H9 (cell line): ENCODE results near the gene RAB26. TPM values are rescaled to one million over a fixed set of nuclear protein-coding genes. Genes with fewer than 3 reads are reported as not detected.

Experiments
- DNase-seq: peaks from one replicate; pipeline ENCODE4 v3.0.0-alpha.2; 2017
- H2AFZ ChIP-seq: one replicate; pipeline ENCODE4 v1.6.1; 2013; ENCODE audit warnings: mild to moderate bottlenecking, low read length, control low read depth, moderate library complexity
- H2AK5ac ChIP-seq: 2 replicates; pipeline ENCODE4 v1.6.1; 2013; ENCODE audit warnings: low read length, control low read depth, mixed read lengths; ENCODE audit not compliant: insufficient read length
- H2BK120ac ChIP-seq: one replicate; pipeline ENCODE4 v1.6.1; 2013; ENCODE audit warnings: low read depth, mild to moderate bottlenecking, low read length, control low read depth, inconsistent platforms; ENCODE audit not compliant: poor library complexity, severe bottlenecking
- H2BK12ac ChIP-seq: 2 replicates; pipeline ENCODE4 v1.6.1; 2013; ENCODE audit warnings: low read length, control low read depth, mixed read lengths, low read depth; ENCODE audit not compliant: insufficient read length
- H2BK15ac ChIP-seq: 2 replicates; pipeline ENCODE4 v1.6.1; 2013; ENCODE audit warnings: low read depth, low read length, control low read depth
- H2BK20ac ChIP-seq: one replicate; pipeline ENCODE4 v1.6.1; 2013; ENCODE audit warnings: low read depth, mild to moderate bottlenecking, low read length, control low read depth, inconsistent platforms; ENCODE audit not compliant: poor library complexity, severe bottlenecking
- H2BK5ac ChIP-seq: 2 replicates; pipeline ENCODE4 v1.6.1; 2013; ENCODE audit warnings: low read length, control low read depth, mixed read lengths; ENCODE audit not compliant: insufficient read length
- H3K14ac ChIP-seq: 2 replicates; pipeline ENCODE4 v1.6.1; 2013; ENCODE audit warnings: low read length, control low read depth; ENCODE audit not compliant: insufficient read depth
- H3K18ac ChIP-seq: 2 replicates; pipeline ENCODE4 v1.6.1; 2013; ENCODE audit warnings: low read depth, mild to moderate bottlenecking, mixed read lengths, low read length, control low read depth; ENCODE audit not compliant: insufficient read length
- H3K23ac ChIP-seq: 2 replicates; pipeline ENCODE4 v1.6.1; 2013; ENCODE audit warnings: low read length, control low read depth, mixed read lengths, low read depth; ENCODE audit not compliant: insufficient read length
- H3K23me2 ChIP-seq: 2 replicates; pipeline ENCODE4 v1.6.1; 2013; ENCODE audit warnings: low read depth, mild to moderate bottlenecking, mixed read lengths, low read length, control low read depth; ENCODE audit not compliant: insufficient read length, poor library complexity, severe bottlenecking
- H3K27ac ChIP-seq: 2 replicates; pipeline ENCODE4 v1.5.1; 2013; ENCODE audit warnings: low read length, control low read depth, mixed read lengths, low read depth; ENCODE audit not compliant: insufficient read length
- H3K27me3 ChIP-seq: 2 replicates; pipeline ENCODE4 v1.6.1; 2013; ENCODE audit warnings: low read length, control low read depth, inconsistent platforms; ENCODE audit not compliant: insufficient read depth
- H3K4ac ChIP-seq: 2 replicates; pipeline ENCODE4 v1.6.1; 2013; ENCODE audit warnings: low read depth, mild to moderate bottlenecking, control low read depth, inconsistent platforms, low read length, moderate library complexity
- H3K4me1 ChIP-seq: 2 replicates; pipeline ENCODE4 v1.6.1; 2013; ENCODE audit warnings: low read length, control low read depth, inconsistent platforms; ENCODE audit not compliant: insufficient read depth
- H3K4me2 ChIP-seq: 2 replicates; pipeline ENCODE4 v1.6.1; 2013; ENCODE audit warnings: low read length, control low read depth, mixed read lengths; ENCODE audit not compliant: insufficient read length, insufficient read depth
- H3K56ac ChIP-seq: 2 replicates; pipeline ENCODE4 v1.6.1; 2013; ENCODE audit warnings: low read depth, mild to moderate bottlenecking, mixed read lengths, low read length, control low read depth; ENCODE audit not compliant: insufficient read length
- H3K79me1 ChIP-seq: 2 replicates; pipeline ENCODE4 v1.6.1; 2013; ENCODE audit warnings: low read depth, mild to moderate bottlenecking, moderate library complexity, low read length, control low read depth, inconsistent platforms; ENCODE audit not compliant: insufficient read depth, poor library complexity, severe bottlenecking
- H3K79me2 ChIP-seq: 2 replicates; pipeline ENCODE4 v1.6.1; 2013; ENCODE audit warnings: low read length, control low read depth, inconsistent platforms; ENCODE audit not compliant: insufficient read depth
- H3K9ac ChIP-seq: 2 replicates; pipeline ENCODE4 v1.6.1; 2013; ENCODE audit warnings: low read length, control low read depth, mixed read lengths; ENCODE audit not compliant: insufficient read length; ENCODE audit errors: extremely low read depth
- H3K9me3 ChIP-seq: one replicate; pipeline ENCODE4 v1.6.1; 2013; ENCODE audit warnings: low read depth, low read length, inconsistent platforms; ENCODE audit not compliant: control insufficient read depth
- H3T11ph ChIP-seq: one replicate; pipeline ENCODE4 v1.6.1; 2013; ENCODE audit warnings: mild to moderate bottlenecking, low read length, control low read depth, inconsistent platforms
- H4K20me1 ChIP-seq: one replicate; pipeline ENCODE4 v1.6.1; 2013; ENCODE audit not compliant: control insufficient read depth, insufficient read length, insufficient read depth
- H4K5ac ChIP-seq: 2 replicates; pipeline ENCODE4 v1.6.1; 2013; ENCODE audit warnings: low read depth, mild to moderate bottlenecking, mixed read lengths, low read length, control low read depth; ENCODE audit not compliant: insufficient read length
- H4K8ac ChIP-seq: replicated peaks from 2 replicates; pipeline ENCODE4 v1.6.1; 2013; ENCODE audit warnings: low read length, control low read depth, mixed read lengths, low read depth; ENCODE audit not compliant: insufficient read length
- H4K91ac ChIP-seq: 2 replicates; pipeline ENCODE4 v1.6.1; 2013; ENCODE audit warnings: low read depth, mild to moderate bottlenecking, moderate library complexity, mixed read lengths, low read length, control low read depth; ENCODE audit not compliant: insufficient read length
- H3K27ac Mint-ChIP-seq, 3 experiments: 2 replicates in 2 of 3; 3 replicates in 1 of 3; pipeline ENCODE4 v1.8.0; 2020 to 2021; ENCODE audit warnings: mixed read lengths in 3 of 3, mild to moderate bottlenecking in 1 of 3, moderate library complexity in 1 of 3
- H3K27me3 Mint-ChIP-seq: 2 replicates; pipeline ENCODE4 v1.8.0; 2021; ENCODE audit warnings: low read depth, mild to moderate bottlenecking, moderate library complexity, mixed read lengths
- H3K36me3 Mint-ChIP-seq, 3 experiments: 2 replicates in 2 of 3; 3 replicates in 1 of 3; pipeline ENCODE4 v1.8.0; 2020 to 2021; ENCODE audit warnings: low read depth in 3 of 3, mixed read lengths in 3 of 3; ENCODE audit not compliant: insufficient read depth in 1 of 3
- H3K4me1 Mint-ChIP-seq, 2 experiments: 2 replicates each; pipeline ENCODE4 v1.8.0; 2020; ENCODE audit warnings: mixed read lengths in 2 of 2
- H3K4me3 Mint-ChIP-seq, 2 experiments: 2 replicates in 1 of 2; 3 replicates in 1 of 2; pipeline ENCODE4 v1.8.0; 2020 to 2021; ENCODE audit warnings: mild to moderate bottlenecking in 2 of 2, mixed read lengths in 2 of 2, moderate library complexity in 1 of 2
- H3K9me3 Mint-ChIP-seq, 2 experiments: 2 replicates in 1 of 2; 3 replicates in 1 of 2; pipeline ENCODE4 v1.8.0; 2020; ENCODE audit warnings: mild to moderate bottlenecking in 2 of 2, mixed read lengths in 2 of 2, moderate library complexity in 1 of 2
- WGBS: extraction: QIAGEN DNeasy Blood & Tissue Kit; methylation state at CpG from one replicate; pipeline ENCODE4 v1.1.7; 2013; ENCODE audit warnings: missing lambda C conversion rate, low lambda C conversion rate, mixed read lengths; ENCODE audit not compliant: insufficient read length; ENCODE audit errors: extremely low coverage; 5-methylcytosine and 5-hydroxymethylcytosine counted together
- total RNA-seq: library from RNA; stranded (reverse); gene quantifications from 2 replicates; pipeline ENCODE4 v1.2.1, GENCODE V29; 2021
- TF ChIP-seq, protein P1 (sequence below): fragments of 200-600 bp; sonication (generic); conservative IDR thresholded peaks from 3 replicates; pipeline ENCODE4 v1.8.0; 2021; ENCODE audit warnings: antibody characterized with exemption, mild to moderate bottlenecking

RAB26 gene
- total RNA-seq, 1 experiment from 2014 or later = 2.4 TPM

DNA sequence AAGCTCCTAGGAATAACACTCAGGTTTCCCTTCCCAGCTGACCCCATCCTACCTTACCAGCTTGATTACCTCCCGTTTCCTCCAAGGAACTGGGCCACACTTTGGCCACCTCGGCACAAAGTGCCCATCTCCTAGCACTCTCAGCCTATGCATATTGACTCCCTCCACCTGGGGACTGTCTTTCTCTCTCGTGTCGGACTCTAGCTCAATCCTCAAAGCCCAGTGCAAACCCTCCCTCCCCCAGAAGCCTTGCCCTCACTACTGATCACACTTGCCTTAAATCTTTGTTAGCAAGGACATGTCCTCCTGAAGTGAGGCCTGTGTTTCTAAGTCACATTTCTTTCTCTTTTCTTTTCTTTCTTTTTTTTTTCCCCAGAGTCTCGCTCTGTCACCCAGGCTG lies 2.6 kb upstream of the RAB26 start:
- H3K56ac ChIP-seq = no peak overlapping the region
- Mint-ChIP-seq H3K9me3 (no peaks in the 10 kb centered on the region), H3K27me3 (peaks cover 35% of the 10 kb centered on the region), H3K4me1 (peaks cover 13 to 16% of the 10 kb centered on the region in 2 experiments), H3K27ac (no peak overlapping the region), H3K36me3 (no peaks in the 10 kb centered on the region), H3K4me3 (0 out of 5 replicates have a peak overlapping the region, but pooled peaks of 1 of the 2 experiments have one; percentile 1)
- no peaks in the 10 kb centered on the region for H3K27me3 ChIP-seq
- no peak overlapping the region for H2BK12ac ChIP-seq
- no peaks in the 10 kb centered on the region for H3K79me2 ChIP-seq
- H2BK120ac ChIP-seq = no peak overlapping the region
- TF ChIP-seq, protein P1, sequence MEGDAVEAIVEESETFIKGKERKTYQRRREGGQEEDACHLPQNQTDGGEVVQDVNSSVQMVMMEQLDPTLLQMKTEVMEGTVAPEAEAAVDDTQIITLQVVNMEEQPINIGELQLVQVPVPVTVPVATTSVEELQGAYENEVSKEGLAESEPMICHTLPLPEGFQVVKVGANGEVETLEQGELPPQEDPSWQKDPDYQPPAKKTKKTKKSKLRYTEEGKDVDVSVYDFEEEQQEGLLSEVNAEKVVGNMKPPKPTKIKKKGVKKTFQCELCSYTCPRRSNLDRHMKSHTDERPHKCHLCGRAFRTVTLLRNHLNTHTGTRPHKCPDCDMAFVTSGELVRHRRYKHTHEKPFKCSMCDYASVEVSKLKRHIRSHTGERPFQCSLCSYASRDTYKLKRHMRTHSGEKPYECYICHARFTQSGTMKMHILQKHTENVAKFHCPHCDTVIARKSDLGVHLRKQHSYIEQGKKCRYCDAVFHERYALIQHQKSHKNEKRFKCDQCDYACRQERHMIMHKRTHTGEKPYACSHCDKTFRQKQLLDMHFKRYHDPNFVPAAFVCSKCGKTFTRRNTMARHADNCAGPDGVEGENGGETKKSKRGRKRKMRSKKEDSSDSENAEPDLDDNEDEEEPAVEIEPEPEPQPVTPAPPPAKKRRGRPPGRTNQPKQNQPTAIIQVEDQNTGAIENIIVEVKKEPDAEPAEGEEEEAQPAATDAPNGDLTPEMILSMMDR = no peak
- H4K20me1 ChIP-seq = no peaks in the 10 kb centered on the region
- H2AK5ac ChIP-seq = no peak overlapping the region
- WGBS = no CpG with 5 or more reads among the region's 5 CpGs
- no peak overlapping the region for H3K4ac ChIP-seq
- H2BK5ac ChIP-seq = no peak overlapping the region
- no peak overlapping the region for H3T11ph ChIP-seq
- H4K5ac ChIP-seq = no peak overlapping the region
- H3K18ac ChIP-seq = no peak overlapping the region
- peaks cover 10% of the 10 kb centered on the region for H3K23me2 ChIP-seq
- H2BK15ac ChIP-seq = no peak overlapping the region
- H3K4me1 ChIP-seq = peaks cover 3% of the 10 kb centered on the region; the same call in 1 of the 2 replicates
- H3K4me2 ChIP-seq = no peak overlapping the region
- no peak overlapping the region for H3K9ac ChIP-seq
- no peaks in the 10 kb centered on the region for H3K79me1 ChIP-seq
- DNase-seq = no peak
- H3K14ac ChIP-seq = no peak overlapping the region; the same call in 1 of the 2 replicates
- H4K91ac ChIP-seq = no peak overlapping the region
- no peak overlapping the region for H3K27ac ChIP-seq
- no peak overlapping the region for H2BK20ac ChIP-seq
- H3K23ac ChIP-seq = no peak overlapping the region
- no peaks in the 10 kb centered on the region for H3K9me3 ChIP-seq
- no peak overlapping the region for H2AFZ ChIP-seq
- H4K8ac ChIP-seq = no peak overlapping the region
